Neutrophil (primary cell): ENCODE data around the gene CHAC1.

Source experiments
- H3K27ac ChIP-seq: fragments of 200-600 bp; sonication (generic); 2 replicates; pipeline ENCODE4 v1.5.1; 2016; ENCODE audit warnings: mild to moderate bottlenecking, moderate library complexity
- H3K27me3 ChIP-seq: fragments of 200-600 bp; sonication (generic); 2 replicates; pipeline ENCODE4 v1.6.0; 2016; ENCODE audit warnings: mild to moderate bottlenecking
- H3K36me3 ChIP-seq: fragments of 200-600 bp; sonication (generic); 2 replicates; pipeline ENCODE4 v1.5.1; 2017
- H3K4me1 ChIP-seq, 2 experiments: fragments of 200-600 bp in 1 of 2; sonication (generic) in 1 of 2; 1 replicate in 1 of 2; 2 replicates in 1 of 2; pipeline versions ENCODE4 v1.5.1 to v1.6.1; 2013 to 2016; ENCODE audit warnings: low read depth in 1 of 2, low read length in 1 of 2, mild to moderate bottlenecking in 1 of 2, moderate library complexity in 1 of 2; ENCODE audit not compliant: control insufficient read depth in 1 of 2, insufficient read depth in 1 of 2
- H3K4me3 ChIP-seq, 2 experiments: fragments of 200-600 bp in 1 of 2; sonication (generic) in 1 of 2; 1 replicate in 1 of 2; 2 replicates in 1 of 2; pipeline ENCODE4 v1.5.1; 2013 to 2016; ENCODE audit warnings: low read depth in 1 of 2, low read length in 1 of 2, mild to moderate bottlenecking in 1 of 2, moderate library complexity in 1 of 2
- H3K9me3 ChIP-seq: fragments of 200-600 bp; sonication (generic); 2 replicates; pipeline ENCODE4 v1.5.1; 2016
- CTCF ChIP-seq: fragments of 200-600 bp; sonication (generic); IDR thresholded peaks from 2 replicates; pipeline ENCODE4 v1.5.1; 2016; ENCODE audit warnings: antibody characterized with exemption

The CHAC1 gene, protein sequence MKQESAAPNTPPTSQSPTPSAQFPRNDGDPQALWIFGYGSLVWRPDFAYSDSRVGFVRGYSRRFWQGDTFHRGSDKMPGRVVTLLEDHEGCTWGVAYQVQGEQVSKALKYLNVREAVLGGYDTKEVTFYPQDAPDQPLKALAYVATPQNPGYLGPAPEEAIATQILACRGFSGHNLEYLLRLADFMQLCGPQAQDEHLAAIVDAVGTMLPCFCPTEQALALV

GRCh38 chr15:40952901-40953712 lies at the start of gene CHAC1:
CHAC1 (plus strand) TSS chr15:40953471; CDS start chr15:40953584, 113 bp downstream.
- Histone ChIP-seq H3K9me3 (no peaks in the 10 kb centered on the region), H3K4me3 (peak within 1 kb of the TSS; percentile 85), H3K4me1 (peaks cover 16 to 18% of the 10 kb centered on the region in 2 experiments), H3K36me3 (no peaks in the 10 kb centered on the region), H3K27ac (peak within 1 kb of the TSS; percentile 41), H3K27me3 (peaks cover 7% of the 10 kb centered on the region)
- TF ChIP-seq CTCF = peak; percentile 29

- peak overlapping the region in 1 of 2 experiments; percentile 70 for H3K4me3 ChIP-seq
- peaks cover 70 to 74% of the 10 kb centered on the region in 2 experiments for H3K4me1 ChIP-seq
- peaks cover 32% of the 10 kb centered on the region for H3K36me3 ChIP-seq
Measured at GRCh38 chr15:40904552-40905201, 48.6 kb upstream of the CHAC1 start.

GRCh38 chr15:40906091-40906990 lies 46.9 kb upstream of the CHAC1 start:
- peaks cover 16% of the 10 kb centered on the region for H3K36me3 ChIP-seq
- H3K4me1 ChIP-seq = peaks cover 71 to 76% of the 10 kb centered on the region in 2 experiments
- TF ChIP-seq CTCF = peak; percentile 66
- peak overlapping the region; percentile 60 to 61 for H3K4me3 ChIP-seq
- H3K27ac ChIP-seq = peak overlapping the region; percentile 98
- H3K9me3 ChIP-seq = no peaks in the 10 kb centered on the region
- H3K27me3 ChIP-seq = no peaks in the 10 kb centered on the region

More at GRCh38 chr15:40904552-40905201, 48.6 kb upstream of the CHAC1 start:
- H3K9me3 ChIP-seq = no peaks in the 10 kb centered on the region
- H3K27me3 ChIP-seq = no peaks in the 10 kb centered on the region
- H3K27ac ChIP-seq = peak overlapping the region; percentile 98
- no peak for TF ChIP-seq CTCF

- Histone ChIP-seq H3K27me3 (no peaks in the 10 kb centered on the region), H3K27ac (peak overlapping the region; percentile 98), H3K4me3 (peak overlapping the region; percentile 60 to 61), H3K4me1 (peaks cover 63 to 68% of the 10 kb centered on the region in 2 experiments), H3K9me3 (no peaks in the 10 kb centered on the region), H3K36me3 (peaks cover 16% of the 10 kb centered on the region)
- no peak for TF ChIP-seq CTCF
Measured at GRCh38 chr15:40906991-40907802, 46.1 kb upstream of the CHAC1 start.
